Upper lobe of left lung (tissue), 4 donors: Measurements from ENCODE around the gene USP13.

Experiments used
- CTCF ChIP-seq, 6 experiments: fragments of 450-650 bp in 4 of 6; fragments of 200-600 bp in 2 of 6; sonication (generic) in 2 of 6; IDR thresholded peaks; one replicate each; pipeline ENCODE4 v1.5.1; 2016 to 2019; ENCODE audit warnings: antibody characterized with exemption in 6 of 6
- EP300 ChIP-seq, 4 donors: sonication (generic); formaldehyde crosslinking; IDR thresholded peaks; one replicate each; pipeline ENCODE4 v1.5.1; 2017; ENCODE audit warnings: antibody characterized with exemption in 4 of 4, control low read depth in 2 of 4
- POLR2A ChIP-seq, 4 donors: fragments of 450-650 bp; IDR thresholded peaks; one replicate each; pipeline ENCODE4 v1.5.1; 2016 to 2017; ENCODE audit warnings: antibody characterized with exemption in 4 of 4, mild to moderate bottlenecking in 2 of 4
- POLR2AphosphoS5 ChIP-seq, 2 donors: sonication (generic); formaldehyde crosslinking; IDR thresholded peaks; one replicate each; pipeline ENCODE4 v1.5.1; 2017; ENCODE audit warnings: antibody characterized with exemption in 2 of 2

DNA sequence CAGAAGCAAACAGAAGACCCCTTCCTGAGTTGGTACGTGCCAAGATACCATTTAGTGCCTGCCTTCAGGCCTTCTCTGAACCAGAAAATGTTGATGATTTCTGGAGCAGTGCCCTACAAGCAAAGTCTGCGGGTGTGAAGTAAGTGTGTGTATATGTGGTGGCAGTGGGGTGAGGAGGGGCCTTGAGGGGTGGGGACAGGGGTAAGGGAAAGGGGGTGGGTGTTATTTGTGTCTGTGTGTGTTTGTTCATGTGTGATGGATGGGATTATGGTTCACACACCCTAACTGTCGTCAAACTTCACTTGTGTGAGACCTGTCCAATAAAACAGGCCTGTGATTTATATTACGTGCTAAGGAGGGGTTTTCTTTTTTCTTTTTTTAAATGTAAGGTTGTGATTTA is 92.2 kb downstream of the USP13 start:
- TF ChIP-seq CTCF (IDR thresholded peaks at IDR 0.05) (no peak), POLR2A (IDR thresholded peaks at IDR 0.05) (no peak), EP300 (IDR thresholded peaks at IDR 0.05) (no peak), POLR2AphosphoS5 (IDR thresholded peaks at IDR 0.05) (no peak)
